Activated CD8-positive, alpha-beta memory T cell treated with anti-CD3 and anti-CD28 coated beads, Interleukin-2, amount 10 ng/mL, durations not matched to agents 7 days and 5 days (primary cell): ENCODE measurements around the gene BOD1L2. TPM values are rescaled to one million over a fixed set of nuclear protein-coding genes. Genes with fewer than 3 reads are reported as not detected.

ENCODE experiments used
- ATAC-seq: fragments of 150-1000 bp; cut with Tn5 transposase; one replicate; pipeline ENCODE4 v1.10.0; 2021; ENCODE audit warnings: moderate library complexity
- CTCF ChIA-PET: fragments of 350-600 bp; sonication (Branson Sonifier 250); formaldehyde crosslinking; loops from one replicate; lab custom pipeline; 2021; ENCODE audit warnings: antibody characterized with exemption; lab: Charles Lee
- DNase-seq: peaks from one replicate; pipeline ENCODE4 v3.0.0-alpha.2; 2020
- H3K27ac Mint-ChIP-seq: one replicate; pipeline ENCODE4 v1.8.0; 2021; ENCODE audit warnings: mild to moderate bottlenecking, mixed read lengths
- H3K27me3 Mint-ChIP-seq: one replicate; pipeline ENCODE4 v1.8.0; 2021; ENCODE audit warnings: mixed read lengths
- H3K36me3 Mint-ChIP-seq: one replicate; pipeline ENCODE4 v1.8.0; 2021; ENCODE audit warnings: mild to moderate bottlenecking, mixed read lengths
- H3K4me1 Mint-ChIP-seq: one replicate; pipeline ENCODE4 v1.8.0; 2021; ENCODE audit warnings: mixed read lengths
- H3K4me3 Mint-ChIP-seq: one replicate; pipeline ENCODE4 v1.8.0; 2021; ENCODE audit warnings: mild to moderate bottlenecking, moderate library complexity, mixed read lengths
- H3K9me3 Mint-ChIP-seq: one replicate; pipeline ENCODE4 v1.8.0; 2022; ENCODE audit warnings: low read depth, mixed read lengths
- total RNA-seq, 2 experiments: library from RNA; stranded (reverse); gene quantifications; one replicate each; pipeline ENCODE4 v1.2.3, GENCODE V29; 2021

The BOD1L2 gene
- total RNA-seq, 2 experiments from 2014 or later = not detected

- DNase-seq (no peak), ATAC-seq (no peak)
- Mint-ChIP-seq H3K27me3 (peaks cover 4% of the 10 kb centered on the region), H3K9me3 (peaks cover 2% of the 10 kb centered on the region), H3K4me1 (no peaks in the 10 kb centered on the region), H3K4me3 (no peak overlapping the region), H3K36me3 (no peaks in the 10 kb centered on the region), H3K27ac (no peak overlapping the region)
- CTCF ChIA-PET = no interaction called here
Observed at GRCh38 chr18:57135699-57136098, 11.2 kb upstream of the BOD1L2 start.

DNA sequence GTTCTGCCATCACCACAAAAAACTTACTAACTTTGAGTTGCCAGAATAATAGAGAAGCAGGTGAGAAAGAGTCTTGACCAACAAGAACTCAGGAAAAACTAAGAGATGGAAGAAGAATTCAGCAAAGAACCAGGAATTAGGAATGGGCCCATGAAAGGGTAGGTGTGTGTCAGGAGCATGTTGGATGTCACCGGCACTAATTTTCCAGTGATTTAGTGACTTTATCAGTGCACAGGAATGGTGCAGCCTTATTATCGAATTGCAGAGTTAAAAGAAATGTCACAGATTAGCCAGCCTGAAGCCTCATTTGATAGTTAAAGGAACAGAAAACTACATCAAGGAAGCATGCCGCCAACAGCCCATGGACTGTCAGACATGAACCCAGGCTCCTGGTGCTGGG, 9.0 kb upstream of the BOD1L2 start:
- Mint-ChIP-seq H3K9me3 (peaks cover 2% of the 10 kb centered on the region), H3K4me1 (no peaks in the 10 kb centered on the region), H3K27ac (no peak overlapping the region), H3K36me3 (no peaks in the 10 kb centered on the region), H3K27me3 (peaks cover 2% of the 10 kb centered on the region), H3K4me3 (no peak overlapping the region)
- ATAC-seq (no peak), DNase-seq (no peak)
- CTCF ChIA-PET = no interaction called here

DNA sequence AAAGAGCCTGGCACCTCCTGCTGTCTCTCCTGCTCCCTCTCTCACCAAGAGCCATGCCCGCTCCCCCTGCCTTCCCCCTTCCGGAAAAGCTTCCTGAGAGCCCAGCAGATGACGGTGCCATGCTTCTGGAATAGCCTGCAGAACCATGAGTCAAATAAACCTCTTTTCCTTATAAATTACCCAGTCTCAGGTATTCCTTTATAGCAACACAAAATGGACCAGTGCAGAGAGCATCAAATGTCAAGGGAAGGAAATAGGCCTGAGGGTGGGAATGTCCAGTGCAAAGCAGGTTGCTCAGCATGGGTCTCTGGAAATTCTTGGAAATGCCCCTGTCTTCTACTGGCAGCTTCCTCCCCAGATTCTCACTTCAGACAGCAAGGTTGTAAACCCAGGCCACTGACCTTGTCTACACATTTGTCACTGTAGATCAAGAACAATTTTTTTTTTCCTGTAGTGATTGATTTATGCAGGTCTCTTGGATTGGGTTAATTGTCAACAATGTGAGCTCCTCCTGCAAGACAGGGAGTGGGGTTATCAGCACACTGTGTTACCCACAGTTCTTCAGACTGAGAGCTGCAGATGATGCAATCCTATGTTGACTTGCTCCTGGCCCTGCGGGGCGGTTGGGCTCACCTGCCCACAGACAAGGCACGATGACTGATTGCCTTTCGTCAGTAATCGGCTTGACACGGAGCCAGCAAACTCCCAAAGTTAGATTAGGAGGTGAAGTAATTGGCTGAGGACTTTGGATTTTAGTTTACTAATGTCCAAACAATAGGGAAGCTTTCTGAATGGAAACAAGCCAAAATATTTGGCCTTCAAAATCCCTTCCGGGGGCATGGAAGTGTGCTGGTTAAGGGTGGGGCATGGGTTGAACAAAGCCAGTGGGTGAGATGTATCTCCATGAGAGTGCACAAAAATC, 5.4 kb upstream of the BOD1L2 start:
- CTCF ChIA-PET = no interaction called here
- Mint-ChIP-seq H3K4me3 (no peak overlapping the region), H3K36me3 (no peaks in the 10 kb centered on the region), H3K27me3 (no peaks in the 10 kb centered on the region), H3K4me1 (no peaks in the 10 kb centered on the region), H3K27ac (no peak overlapping the region), H3K9me3 (peaks cover 2% of the 10 kb centered on the region)
- DNase-seq = no peak
- ATAC-seq = no peak

- no peak overlapping the region for H3K27ac Mint-ChIP-seq
- H3K36me3 Mint-ChIP-seq = no peaks in the 10 kb centered on the region
- ATAC-seq (no peak), DNase-seq (no peak)
- H3K4me1 Mint-ChIP-seq = no peaks in the 10 kb centered on the region
- H3K27me3 Mint-ChIP-seq = no peaks in the 10 kb centered on the region
- H3K9me3 Mint-ChIP-seq = peaks cover 2% of the 10 kb centered on the region
- CTCF ChIA-PET = no interaction called here
- H3K4me3 Mint-ChIP-seq = no peak overlapping the region
Observed at GRCh38 chr18:57142324-57142723, 4.6 kb upstream of the BOD1L2 start.

DNA sequence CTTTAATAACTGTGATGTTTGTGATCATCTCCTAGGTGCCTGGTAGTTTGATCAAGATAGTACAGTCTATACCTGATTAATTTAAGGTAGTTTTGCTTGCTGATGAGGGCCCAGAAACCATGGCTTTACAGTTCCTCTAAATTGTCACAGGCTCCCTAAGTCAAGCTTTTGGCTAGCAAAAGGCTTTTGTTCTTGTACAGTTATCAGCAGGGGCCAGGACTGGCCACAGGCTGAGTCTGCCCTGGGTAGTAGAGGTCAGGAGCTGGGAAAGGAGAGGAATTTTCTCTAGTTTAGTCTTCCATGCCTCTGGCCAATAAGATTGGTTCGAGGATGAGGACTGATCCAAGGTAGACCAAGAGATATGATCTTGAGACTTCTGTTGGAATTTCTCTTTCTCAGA, 3.6 kb upstream of the BOD1L2 start:
- CTCF ChIA-PET = no interaction called here
- no peaks in the 10 kb centered on the region for H3K27me3 Mint-ChIP-seq

DNA sequence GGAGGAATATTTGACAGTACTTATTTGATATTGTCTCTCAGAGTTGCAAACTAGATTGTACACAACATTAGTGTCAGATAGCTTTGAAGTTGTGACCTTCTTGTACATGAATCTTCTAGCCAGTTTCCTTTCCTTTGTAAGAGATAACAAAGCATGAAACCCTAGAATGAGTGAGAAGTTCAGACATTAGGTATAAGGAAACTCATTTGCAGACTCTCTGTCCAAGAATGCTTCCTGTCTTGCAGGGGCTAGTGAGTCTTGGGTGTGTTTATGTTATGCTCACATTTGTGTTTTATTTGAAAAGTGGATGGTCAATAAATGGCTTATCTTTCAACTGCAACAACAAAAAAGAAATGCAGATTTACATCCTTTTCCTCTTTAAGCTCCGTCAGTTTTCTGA, 1.4 kb downstream of the BOD1L2 start:
- H3K4me1 Mint-ChIP-seq = peaks cover 3% of the 10 kb centered on the region
- ATAC-seq (no peak), DNase-seq (no peak)
- H3K36me3 Mint-ChIP-seq = no peaks in the 10 kb centered on the region
- H3K27me3 Mint-ChIP-seq = peaks cover 13% of the 10 kb centered on the region
- no peaks in the 10 kb centered on the region for H3K9me3 Mint-ChIP-seq
- H3K4me3 Mint-ChIP-seq = no peak overlapping the region
- no peak overlapping the region for H3K27ac Mint-ChIP-seq
- CTCF ChIA-PET = no interaction called here

More for the DNA sequence above, 3.6 kb upstream of the BOD1L2 start:
- Mint-ChIP-seq H3K27ac (no peak overlapping the region), H3K4me1 (no peaks in the 10 kb centered on the region), H3K4me3 (no peak overlapping the region), H3K9me3 (peaks cover 2% of the 10 kb centered on the region), H3K36me3 (no peaks in the 10 kb centered on the region)
- no peak for ATAC-seq
- no peak for DNase-seq

GRCh38 chr18:57149051-57149450, 2.2 kb downstream of the BOD1L2 start:
- Mint-ChIP-seq H3K27me3 (peaks cover 13% of the 10 kb centered on the region), H3K4me3 (no peak overlapping the region), H3K27ac (no peak overlapping the region), H3K36me3 (no peaks in the 10 kb centered on the region), H3K4me1 (peaks cover 3% of the 10 kb centered on the region), H3K9me3 (no peaks in the 10 kb centered on the region)
- CTCF ChIA-PET = interaction anchor here (1.2 kb wide), 1 partner anchor 21 kb away, joined by 3 read pairs; no protein-coding TSS in a partner anchor
- no peak for ATAC-seq
- no peak for DNase-seq

DNA sequence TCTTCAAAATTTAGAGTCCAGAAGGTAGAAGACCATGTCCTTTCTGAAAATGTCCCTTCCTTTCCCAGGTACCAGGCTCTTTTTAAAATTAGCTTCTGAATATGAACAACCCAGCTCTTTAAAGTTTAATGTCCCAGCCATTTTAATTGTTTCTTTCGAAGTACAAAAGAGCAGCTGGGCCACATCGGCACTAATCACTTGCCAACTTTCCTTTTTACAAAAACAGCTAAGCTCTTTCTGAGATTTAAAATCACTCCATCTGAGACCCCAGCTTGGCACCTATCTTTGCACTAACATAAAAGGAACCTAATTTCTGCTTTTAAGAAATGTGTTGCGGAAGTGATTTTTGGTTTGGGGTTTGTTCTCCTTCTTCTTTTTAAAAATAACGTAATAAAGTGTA, 2.6 kb downstream of the BOD1L2 start:
- H3K36me3 Mint-ChIP-seq = no peaks in the 10 kb centered on the region
- ATAC-seq = no peak
- CTCF ChIA-PET = interaction anchor here (1.2 kb wide), 1 partner anchor 21 kb away, joined by 3 read pairs; no protein-coding TSS in a partner anchor

DNA sequence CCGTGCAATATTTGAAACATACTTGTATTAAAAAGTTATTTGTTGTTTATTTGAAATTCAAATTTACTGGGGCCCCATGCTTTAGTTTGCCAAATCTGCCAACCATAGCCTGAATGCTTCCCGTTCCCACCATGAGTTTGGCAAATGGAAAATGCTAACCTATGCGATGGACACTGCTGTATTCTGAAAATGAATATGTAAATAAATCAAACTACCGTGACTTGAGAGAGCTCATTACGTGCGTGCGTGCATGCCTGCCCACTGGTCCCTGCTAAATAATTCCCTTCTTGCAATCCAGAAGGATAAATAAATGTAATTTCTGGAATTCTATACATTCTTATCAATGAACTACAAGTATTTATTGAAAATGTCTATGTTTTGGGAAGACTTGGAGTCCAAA, 3.2 kb downstream of the BOD1L2 start:
- H3K27me3 Mint-ChIP-seq = peaks cover 13% of the 10 kb centered on the region
- no peaks in the 10 kb centered on the region for H3K9me3 Mint-ChIP-seq
- no peak overlapping the region for H3K4me3 Mint-ChIP-seq
- CTCF ChIA-PET = interaction anchor here (1.2 kb wide), 1 partner anchor 20 kb away, joined by 3 read pairs; no protein-coding TSS in a partner anchor
- no peak overlapping the region for H3K27ac Mint-ChIP-seq
- DNase-seq (no peak), ATAC-seq (no peak)
- no peaks in the 10 kb centered on the region for H3K36me3 Mint-ChIP-seq
- peaks cover 3% of the 10 kb centered on the region for H3K4me1 Mint-ChIP-seq

More for the DNA sequence above, 2.6 kb downstream of the BOD1L2 start:
- H3K9me3 Mint-ChIP-seq = no peaks in the 10 kb centered on the region
- H3K27me3 Mint-ChIP-seq = peaks cover 13% of the 10 kb centered on the region
- no peak for DNase-seq
- no peak overlapping the region for H3K4me3 Mint-ChIP-seq
- no peak overlapping the region for H3K27ac Mint-ChIP-seq
- peaks cover 3% of the 10 kb centered on the region for H3K4me1 Mint-ChIP-seq

GRCh38 chr18:57150828-57151227, 3.9 kb downstream of the BOD1L2 start:
- Mint-ChIP-seq H3K27ac (no peak overlapping the region), H3K4me3 (no peak overlapping the region), H3K27me3 (peaks cover 13% of the 10 kb centered on the region), H3K36me3 (no peaks in the 10 kb centered on the region), H3K4me1 (peaks cover 3% of the 10 kb centered on the region), H3K9me3 (no peaks in the 10 kb centered on the region)
- no peak for DNase-seq
- CTCF ChIA-PET = no interaction called here
- no peak for ATAC-seq

GRCh38 chr18:57154191-57154830, 7.4 kb downstream of the BOD1L2 start:
- Mint-ChIP-seq H3K36me3 (no peaks in the 10 kb centered on the region), H3K4me3 (no peak overlapping the region), H3K27me3 (peaks cover 8% of the 10 kb centered on the region), H3K27ac (no peak overlapping the region), H3K9me3 (no peaks in the 10 kb centered on the region), H3K4me1 (peaks cover 3% of the 10 kb centered on the region)
- CTCF ChIA-PET = interaction anchor here (1.6 kb wide), 1 partner anchor 10 kb away, joined by 4 read pairs; no protein-coding TSS in a partner anchor
- ATAC-seq (no peak), DNase-seq (no peak)

GRCh38 chr18:57164401-57164800, 17.5 kb downstream of the BOD1L2 start:
- no peaks in the 10 kb centered on the region for H3K4me1 Mint-ChIP-seq
- no peak overlapping the region for H3K4me3 Mint-ChIP-seq
- ATAC-seq (no peak), DNase-seq (no peak)
- H3K36me3 Mint-ChIP-seq = no peaks in the 10 kb centered on the region
- H3K27me3 Mint-ChIP-seq = peaks cover 7% of the 10 kb centered on the region
- H3K9me3 Mint-ChIP-seq = no peaks in the 10 kb centered on the region
- CTCF ChIA-PET = no interaction called here
- H3K27ac Mint-ChIP-seq = no peak overlapping the region

GRCh38 chr18:57167617-57168308, 20.9 kb downstream of the BOD1L2 start:
- H3K4me1 Mint-ChIP-seq = no peaks in the 10 kb centered on the region
- H3K9me3 Mint-ChIP-seq = no peaks in the 10 kb centered on the region
- no peak overlapping the region for H3K4me3 Mint-ChIP-seq
- ATAC-seq (no peak), DNase-seq (no peak)
- CTCF ChIA-PET = no interaction called here
- no peak overlapping the region for H3K27ac Mint-ChIP-seq
- H3K36me3 Mint-ChIP-seq = no peaks in the 10 kb centered on the region
- H3K27me3 Mint-ChIP-seq = peaks cover 7% of the 10 kb centered on the region
